Measurements from ENCODE around the gene RUVBL1.

The RUVBL1 gene

DNA sequence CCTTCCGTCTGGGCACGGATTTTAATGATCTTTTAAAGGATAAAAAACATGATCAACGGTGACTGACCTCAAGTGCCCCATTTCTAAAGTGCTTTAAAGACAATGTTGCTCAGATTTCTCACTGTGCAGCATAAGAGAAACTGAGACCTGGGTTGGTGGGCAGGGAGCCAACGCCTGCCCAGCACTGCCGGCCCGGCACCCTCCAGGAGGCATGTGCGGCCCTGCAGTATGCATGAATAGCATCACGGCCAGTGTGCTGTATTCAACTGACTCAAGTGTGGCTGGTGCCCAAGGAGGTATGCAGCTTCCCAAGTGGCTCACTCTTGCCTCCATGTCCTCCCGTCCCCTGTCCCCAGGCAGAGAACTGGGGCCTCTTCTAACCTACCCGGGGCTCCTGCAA, 41.1 kb downstream of the RUVBL1 start:
- no peak for FAIRE-seq

DNA sequence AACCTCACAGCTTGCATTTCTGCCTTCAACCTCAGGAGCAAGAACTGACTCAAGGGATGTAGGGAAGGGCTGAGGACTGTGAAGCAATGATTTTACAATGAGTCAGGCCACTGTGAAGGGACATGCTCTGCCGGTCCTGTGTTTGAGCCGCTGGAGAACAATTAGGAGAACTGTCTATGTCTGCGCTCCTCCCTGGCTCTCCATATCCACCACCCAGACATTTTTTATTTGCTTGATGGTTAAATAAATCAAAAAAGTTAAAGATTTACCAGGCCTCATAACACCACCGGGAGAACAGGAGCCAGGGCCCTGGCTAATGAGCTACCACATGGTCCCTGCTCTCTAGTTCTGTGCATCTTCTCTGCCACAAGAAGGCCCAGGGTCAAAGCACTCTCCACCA, 41.8 kb downstream of the RUVBL1 start:
- FAIRE-seq, result no peak

GRCh38 chr3:128081226-128081625, 42.4 kb downstream of the RUVBL1 start:
- FAIRE-seq, result no peak

GRCh38 chr3:128080323-128081080, 43.1 kb downstream of the RUVBL1 start:
- no peak for FAIRE-seq

DNA sequence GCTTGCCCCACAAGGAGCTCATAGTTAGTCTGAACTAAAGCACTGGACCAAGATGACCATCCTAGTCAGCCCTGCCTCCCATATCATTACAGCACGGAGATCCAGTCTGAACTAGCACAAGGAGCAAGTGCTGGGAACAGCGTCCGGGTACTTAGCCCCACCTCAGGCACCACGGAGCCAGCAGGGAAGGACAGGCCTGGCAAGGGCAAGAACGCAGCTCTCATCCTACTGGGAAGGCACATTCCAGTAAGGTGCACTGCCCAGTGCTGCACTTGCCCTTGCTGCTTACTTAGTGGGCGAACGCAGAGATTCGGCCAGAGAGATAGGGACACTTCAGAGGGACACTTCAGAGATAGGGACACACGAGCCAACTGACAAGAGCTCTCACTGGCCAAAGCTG, 43.8 kb downstream of the RUVBL1 start:
- no peak for FAIRE-seq

- no peak for FAIRE-seq
Observed at GRCh38 chr3:128078875-128079274, 44.7 kb downstream of the RUVBL1 start.

DNA sequence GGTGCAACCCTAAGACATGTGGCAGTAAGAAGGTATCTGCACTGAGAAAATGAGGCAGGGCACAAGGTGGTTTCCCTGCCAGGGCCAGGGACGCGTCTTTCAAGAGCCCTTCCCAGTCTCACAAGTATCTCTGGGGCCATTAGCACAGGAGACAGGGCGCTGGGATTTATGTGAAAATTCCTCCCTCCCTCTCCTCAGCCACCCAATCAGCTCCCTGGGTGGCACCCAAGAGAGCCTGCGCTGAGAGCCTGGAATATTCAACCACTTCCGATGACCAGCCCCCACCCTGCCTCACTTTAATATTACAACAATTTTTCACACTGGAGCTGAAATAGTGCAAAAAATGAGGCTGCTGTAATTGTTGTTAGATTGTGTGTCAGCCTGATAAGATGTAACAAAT, 45.3 kb downstream of the RUVBL1 start:
- FAIRE-seq, result no peak

DNA sequence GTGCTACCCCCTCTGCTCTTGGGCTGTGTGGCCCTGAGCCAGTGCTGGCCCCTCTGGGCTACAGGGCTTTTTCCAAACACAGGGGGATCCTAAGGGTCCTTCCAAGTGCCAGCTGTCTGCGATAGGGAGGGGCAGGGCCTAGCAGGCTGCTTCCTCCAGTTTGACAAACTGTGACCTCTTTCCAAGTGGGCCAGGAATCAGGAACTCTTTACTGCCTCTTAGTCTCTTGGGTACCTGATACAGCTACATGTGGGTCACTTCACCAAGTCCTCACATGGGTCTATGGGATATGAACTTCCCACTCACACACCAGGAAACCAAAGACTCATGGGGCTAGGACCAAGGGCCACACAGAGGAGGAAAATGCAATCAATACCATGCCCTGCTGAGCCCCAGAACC, 45.9 kb downstream of the RUVBL1 start:
- no peak for FAIRE-seq

DNA sequence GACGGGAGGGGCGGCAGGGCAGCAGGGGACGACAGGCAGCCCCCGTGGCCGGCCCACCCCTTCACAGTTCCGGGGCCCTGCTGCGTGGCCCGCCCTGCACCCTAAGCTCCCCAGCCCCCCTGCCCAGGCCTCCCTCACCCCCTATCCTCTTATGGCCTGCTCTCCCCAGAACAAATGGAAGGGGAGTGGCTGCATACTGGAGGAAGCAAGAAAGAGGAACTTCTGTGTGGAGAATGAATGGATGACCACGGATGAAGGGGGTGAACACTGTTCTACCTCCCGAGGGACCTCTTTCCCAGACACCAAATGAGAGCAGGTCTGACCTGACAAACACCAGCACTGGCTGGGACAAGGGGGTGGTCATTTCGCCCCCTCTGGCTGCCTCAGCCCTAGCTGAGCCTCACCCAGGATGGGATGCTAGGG, 46.4 kb downstream of the RUVBL1 start:
- no peak for FAIRE-seq

DNA sequence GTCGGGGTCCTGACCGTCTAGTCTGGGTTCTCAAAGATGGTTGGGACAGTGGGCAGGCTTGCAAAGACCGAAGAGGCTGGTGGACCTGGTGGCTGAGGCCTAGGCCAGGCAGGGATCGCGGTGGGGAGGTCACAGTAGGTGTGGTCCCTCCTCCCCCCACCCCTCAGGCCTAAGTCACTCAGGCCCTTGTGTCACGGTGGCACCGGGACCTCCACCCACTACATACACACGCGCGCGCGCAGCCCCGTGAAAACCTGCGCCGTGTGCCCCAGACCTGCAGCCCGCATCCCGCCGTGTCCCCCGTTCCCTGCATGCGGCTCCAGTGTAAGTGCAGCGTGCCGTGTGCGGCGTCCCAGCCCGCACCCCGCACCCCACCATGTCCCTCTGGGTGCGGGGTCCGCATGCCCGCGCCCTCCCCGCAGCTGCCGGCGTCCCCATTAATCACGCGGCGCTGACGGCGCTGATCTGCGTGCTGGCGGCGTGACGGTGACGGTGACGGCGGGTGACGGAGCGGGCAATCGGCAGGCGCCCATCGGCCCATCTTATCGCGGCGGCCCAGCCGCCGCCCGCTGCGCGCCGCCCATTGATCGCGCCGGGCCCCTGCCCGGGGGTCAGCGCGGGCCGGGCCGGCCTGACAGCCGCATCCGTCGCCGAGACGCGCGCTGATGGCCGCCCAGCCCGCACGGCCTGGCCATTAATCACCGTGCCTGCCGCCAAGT, 47.0 kb downstream of the RUVBL1 start:
- FAIRE-seq, result no peak

DNA sequence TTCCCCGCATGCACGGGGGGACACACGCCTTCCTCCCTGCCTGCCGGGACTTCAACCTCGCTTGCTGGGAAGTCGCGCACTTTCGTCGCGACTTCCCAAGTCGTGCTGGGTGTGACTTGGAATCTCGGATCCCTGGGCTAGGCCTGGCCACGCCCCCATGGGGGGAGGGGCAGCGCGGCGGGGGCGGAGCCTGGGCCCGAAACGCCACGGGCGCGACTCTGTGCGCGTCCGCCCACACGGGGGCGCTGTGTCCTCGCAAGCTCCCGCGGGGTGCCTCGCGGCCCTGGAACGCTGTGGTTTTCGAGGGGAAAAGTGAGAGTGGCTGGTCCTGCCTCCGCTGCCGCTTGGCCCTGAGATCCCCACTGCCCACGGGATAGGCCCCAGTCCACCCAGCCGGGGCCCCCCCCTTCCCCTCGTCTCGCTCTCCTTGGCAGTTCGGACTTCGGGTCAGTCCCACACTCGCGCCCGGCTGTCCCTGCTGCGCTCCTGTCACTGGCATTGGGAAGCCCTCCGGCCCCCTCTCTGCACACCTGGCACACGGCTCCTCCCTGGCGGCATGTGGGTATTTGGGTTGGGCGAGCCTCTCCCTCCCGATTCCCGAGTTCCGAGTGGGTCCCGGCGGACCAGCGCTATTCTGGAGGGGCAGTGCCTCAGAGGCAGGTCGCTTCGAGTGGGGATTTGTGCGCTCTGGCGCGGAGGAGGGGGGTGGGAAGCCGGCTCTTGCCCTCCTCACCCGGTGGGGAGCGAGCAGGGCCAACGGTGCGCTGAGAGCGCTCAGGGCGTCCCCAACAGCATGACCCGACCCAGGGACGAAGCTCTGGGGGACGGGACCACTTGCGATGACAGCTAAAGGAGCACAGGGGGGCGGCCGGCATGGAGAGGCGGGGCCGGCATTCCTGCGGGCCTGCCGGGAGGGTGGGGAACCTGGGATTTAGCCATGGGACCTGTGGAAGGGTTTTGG, 47.8 kb downstream of the RUVBL1 start:
- no peak for FAIRE-seq

DNA sequence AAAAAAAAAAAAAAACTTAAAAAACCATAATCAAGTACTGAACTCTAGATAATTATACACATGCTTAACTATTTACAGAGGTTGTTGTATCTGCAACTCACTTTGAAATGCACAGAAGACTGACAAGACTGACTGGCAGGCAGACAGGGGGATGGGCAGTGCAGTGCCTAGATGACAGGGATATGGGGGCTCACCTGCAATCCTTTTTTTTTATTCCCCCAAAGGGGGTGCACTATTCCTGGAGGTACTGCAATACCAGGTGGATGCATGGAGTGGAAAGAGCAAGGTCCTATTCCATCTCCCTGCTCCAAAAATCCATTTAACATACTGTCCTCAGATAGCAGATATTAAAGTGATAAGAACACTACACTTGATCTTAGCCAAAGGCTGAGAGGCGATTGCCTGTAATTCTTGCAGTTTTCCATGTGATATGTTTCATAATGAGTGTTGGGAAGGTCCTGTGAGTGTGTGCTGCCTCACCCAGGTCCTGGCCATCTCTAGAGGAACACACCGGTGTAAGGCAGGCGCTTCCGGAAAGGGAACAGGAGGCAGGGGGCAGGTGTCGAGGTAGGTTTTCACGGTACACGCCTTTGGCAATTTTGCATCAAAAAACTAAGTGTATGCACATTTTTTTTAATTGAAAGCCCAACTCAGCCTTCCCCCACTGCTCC, 48.6 kb downstream of the RUVBL1 start:
- FAIRE-seq, result no peak

- no peak for FAIRE-seq
Observed at GRCh38 chr3:128073807-128074206, 49.8 kb downstream of the RUVBL1 start.

DNA sequence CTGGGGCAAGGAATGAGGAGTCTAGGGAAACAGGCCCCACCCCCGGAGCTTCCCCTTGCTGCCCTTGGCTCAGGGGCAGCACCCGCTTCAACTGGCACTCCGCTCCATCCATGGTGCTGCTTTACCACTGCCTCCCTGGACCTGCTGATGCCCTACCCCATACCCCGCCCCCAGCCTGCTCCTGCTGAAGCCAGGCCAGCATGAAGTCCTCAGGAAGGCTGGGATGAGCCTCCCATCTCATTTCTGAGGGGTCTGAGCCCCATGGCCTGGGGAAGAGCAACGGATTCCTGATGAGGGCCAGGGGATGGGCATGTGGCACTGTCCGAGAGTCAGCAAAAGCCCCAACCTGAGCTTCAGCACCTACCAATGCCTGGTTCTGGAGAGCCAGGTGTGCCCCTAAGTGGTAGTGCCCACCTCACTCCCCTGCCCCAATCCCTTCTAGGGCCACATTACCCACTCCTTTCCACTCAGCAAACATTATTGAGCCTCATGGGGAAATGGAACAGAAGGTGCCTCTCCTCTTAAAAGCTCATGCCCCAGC, 50.4 kb downstream of the RUVBL1 start:
- FAIRE-seq, result no peak

DNA sequence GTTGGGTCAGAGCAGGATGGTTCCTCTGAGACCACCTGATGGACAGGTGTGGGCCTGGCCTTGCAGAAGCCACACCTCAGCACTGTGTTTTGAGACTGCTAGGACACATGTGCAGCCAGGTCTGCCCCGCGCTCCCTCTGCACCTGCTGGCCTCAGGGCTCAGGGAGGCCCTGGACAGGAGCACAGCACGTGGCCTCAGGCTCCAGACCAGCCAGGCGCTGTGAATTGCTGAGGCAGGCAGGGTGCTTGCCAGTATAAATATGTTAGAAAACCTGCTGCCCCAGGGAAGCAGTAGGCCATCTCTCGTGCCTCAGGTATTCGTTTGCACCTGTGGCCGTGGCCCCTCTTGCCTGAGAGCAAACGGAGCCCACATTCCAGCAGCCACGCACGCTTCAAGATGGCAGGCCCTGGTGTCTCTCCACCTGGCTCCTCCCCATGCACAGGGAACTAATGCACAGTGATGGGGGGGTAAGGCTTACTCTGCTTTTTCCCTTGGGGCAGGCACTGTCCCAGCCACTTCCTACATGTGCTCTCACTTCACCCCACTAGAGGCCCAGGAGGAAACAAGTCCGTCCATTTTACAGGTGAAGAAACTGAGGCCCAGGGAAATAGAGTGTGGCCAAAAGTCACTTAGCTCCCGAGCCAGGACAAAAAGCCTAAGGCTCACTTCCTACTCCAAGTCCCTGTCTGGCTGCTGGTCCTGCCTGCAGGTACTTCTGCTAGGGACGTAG, 51.0 kb downstream of the RUVBL1 start:
- no peak for FAIRE-seq

DNA sequence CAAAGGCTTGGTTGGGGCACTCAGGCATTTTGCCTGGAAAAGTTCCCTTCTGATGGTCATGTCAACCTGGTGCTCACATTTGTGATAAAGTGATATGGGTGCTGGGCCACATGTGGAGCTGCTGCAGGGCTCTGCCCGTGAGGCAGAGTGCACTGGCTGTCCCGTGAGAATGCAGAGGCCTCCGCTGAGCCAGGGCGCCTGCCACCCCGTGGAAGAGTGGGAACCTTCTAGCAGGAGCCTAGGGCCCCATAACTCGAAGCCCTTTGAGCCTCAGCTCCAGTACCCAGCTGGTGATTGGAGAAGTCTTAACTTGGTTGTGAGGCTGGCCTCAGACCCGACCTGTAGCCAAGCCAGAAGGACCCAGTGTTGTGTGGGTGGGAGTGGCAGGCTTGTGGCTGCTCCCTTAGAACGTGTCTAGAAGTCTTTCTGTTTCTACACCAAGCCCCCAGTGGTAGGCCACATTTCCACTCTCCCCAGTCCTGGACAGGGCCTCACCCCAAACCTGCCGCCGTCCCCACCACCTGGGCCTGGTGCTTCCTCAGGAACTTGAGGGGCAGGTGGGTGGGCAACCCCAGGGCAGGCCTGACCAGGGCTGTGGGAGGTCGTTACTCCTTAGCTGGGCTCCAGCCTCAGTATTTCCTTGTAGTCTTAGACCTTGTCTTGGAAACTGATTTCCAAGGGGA, 51.7 kb downstream of the RUVBL1 start:
- no peak for FAIRE-seq

DNA sequence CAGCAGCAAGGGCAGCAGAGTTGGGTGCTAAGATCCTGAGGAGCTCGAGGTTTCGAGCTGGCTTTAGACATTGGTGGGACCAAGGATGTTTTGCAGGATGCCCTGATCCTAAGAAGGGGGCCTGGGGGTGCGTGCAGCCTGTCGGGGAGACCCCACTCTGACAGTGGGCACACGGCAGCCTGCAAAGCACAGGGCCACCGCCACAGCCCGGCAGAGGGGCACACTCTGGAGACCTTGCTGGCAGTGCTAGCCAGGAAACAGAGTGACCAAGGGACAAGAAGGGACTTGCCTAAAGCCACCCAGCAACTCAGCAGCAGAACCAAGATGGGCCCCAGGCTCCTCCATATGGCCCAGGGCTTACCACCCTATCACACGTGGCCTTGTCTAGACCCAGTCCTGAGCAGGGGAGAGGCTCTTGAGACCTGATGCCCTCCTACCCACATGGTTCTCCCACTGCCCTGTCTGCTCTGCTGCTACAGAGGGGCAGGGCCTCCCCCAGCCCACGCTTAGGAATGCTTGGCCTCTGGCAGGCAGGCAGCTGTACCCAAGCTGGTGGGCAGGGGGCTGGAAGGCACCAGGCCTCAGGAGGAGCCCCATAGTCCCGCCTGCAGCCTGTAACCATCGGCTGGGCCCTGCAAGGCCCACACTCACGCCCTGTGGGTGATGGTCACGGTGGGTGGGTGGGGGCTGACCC, 52.6 kb downstream of the RUVBL1 start:
- FAIRE-seq, result no peak

GRCh38 chr3:128069271-128069670, 54.3 kb downstream of the RUVBL1 start:
- no peak for FAIRE-seq

DNA sequence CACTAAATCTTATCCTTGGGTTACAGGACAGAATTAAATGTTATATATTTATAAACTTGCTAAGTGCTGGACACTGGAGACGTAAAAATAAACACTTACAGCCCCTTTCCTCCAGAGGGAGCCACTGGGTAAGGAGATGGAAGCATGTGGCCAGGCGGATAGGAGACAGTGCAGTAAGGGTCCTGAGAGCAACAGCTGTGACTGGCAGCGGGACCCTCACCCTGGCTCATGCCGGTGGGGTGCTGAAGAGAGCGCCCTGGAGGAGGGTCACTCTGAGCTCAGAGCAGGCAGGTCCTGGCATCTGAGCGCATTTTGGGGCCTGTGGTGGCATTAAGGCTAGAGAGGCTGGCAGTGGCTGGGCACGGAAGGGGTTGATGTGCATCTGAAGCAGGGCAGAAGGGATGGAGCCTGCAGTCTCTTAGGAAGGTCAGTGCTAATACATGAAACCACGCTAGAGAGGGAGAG, 55.4 kb downstream of the RUVBL1 start:
- FAIRE-seq, result no peak

GRCh38 chr3:128067489-128067888, 56.1 kb downstream of the RUVBL1 start:
- FAIRE-seq, result no peak
